GM19351 (cell line): ENCODE results near the gene GLIS2.

ENCODE experiments used
- ATAC-seq: cut with Tn5 transposase; IDR thresholded peaks from one replicate; pipeline ENCODE4 v1.9.1; 2021; ENCODE audit warnings: mild to moderate bottlenecking, moderate library complexity; ENCODE audit not compliant: unreplicated experiment

Gene GLIS2

GRCh38 chr16:4315186-4316107 is at the start of gene GLIS2:
Gene GLIS2, plus strand, starts transcription at chr16:4316067. Its CDS starts 16,214 bp downstream, at chr16:4332281.
- no peak for ATAC-seq

GRCh38 chr16:4266372-4266771 is 49.5 kb upstream of the GLIS2 start:
- no peak for ATAC-seq

GRCh38 chr16:4270091-4270490 is 45.8 kb upstream of the GLIS2 start:
- ATAC-seq = no peak

GRCh38 chr16:4270595-4270994 is 45.3 kb upstream of the GLIS2 start:
- ATAC-seq = no peak

- ATAC-seq = peak; percentile 69
Measured at GRCh38 chr16:4271176-4272113, 44.4 kb upstream of the GLIS2 start.

- peak; percentile 16 for ATAC-seq
Measured at GRCh38 chr16:4272114-4272956, 43.5 kb upstream of the GLIS2 start.

GRCh38 chr16:4273858-4274311 is 42.0 kb upstream of the GLIS2 start:
- peak; percentile 20 for ATAC-seq

- ATAC-seq = no peak
Measured at GRCh38 chr16:4275861-4276260, 40.0 kb upstream of the GLIS2 start.

- ATAC-seq = no peak
Measured at GRCh38 chr16:4277987-4278513, 37.8 kb upstream of the GLIS2 start.

GRCh38 chr16:4280625-4281024 is 35.2 kb upstream of the GLIS2 start:
- no peak for ATAC-seq

GRCh38 chr16:4283441-4283840 is 32.4 kb upstream of the GLIS2 start:
- ATAC-seq = no peak

- ATAC-seq = no peak
Measured at GRCh38 chr16:4283939-4284338, 31.9 kb upstream of the GLIS2 start.

- no peak for ATAC-seq
Measured at GRCh38 chr16:4285167-4285566, 30.7 kb upstream of the GLIS2 start.

GRCh38 chr16:4288148-4288921 is 27.5 kb upstream of the GLIS2 start:
- peak; percentile 80 for ATAC-seq

- ATAC-seq = no peak
Measured at GRCh38 chr16:4290236-4290830, 25.5 kb upstream of the GLIS2 start.

GRCh38 chr16:4291699-4292098 is 24.2 kb upstream of the GLIS2 start:
- no peak for ATAC-seq

GRCh38 chr16:4293181-4293716 is 22.6 kb upstream of the GLIS2 start:
- no peak for ATAC-seq

GRCh38 chr16:4293822-4294457 is 21.9 kb upstream of the GLIS2 start:
- ATAC-seq = no peak
